WTC11 (cell line): Measurements from ENCODE around the gene MSH3. TPM values are rescaled to one million over a fixed set of nuclear protein-coding genes. Genes with fewer than 3 reads are reported as not detected.

Source experiments
- ATAC-seq: fragments of 200-7000 bp; cut with Tn5 transposase; 2 replicates; pipeline ENCODE4 v1.10.0; 2021; ENCODE audit warnings: mild to moderate bottlenecking, moderate library complexity
- CTCF ChIA-PET: fragments of 300-600 bp; sonication (Branson Sonifier 250); formaldehyde crosslinking; loops from one replicate; lab custom pipeline; 2021; ENCODE audit warnings: antibody characterized with exemption; lab: Charles Lee
- POLR2A ChIA-PET: fragments of 350-600 bp; sonication (Branson Sonifier 250); formaldehyde crosslinking; loops from one replicate; lab custom pipeline; 2021; ENCODE audit warnings: antibody characterized with exemption; lab: Charles Lee
- DNase-seq: peaks from one replicate; pipeline ENCODE4 v3.0.0; 2021; ENCODE audit warnings: low spot score
- H3K27ac Mint-ChIP-seq: 2 replicates; pipeline ENCODE4 v1.8.0; 2021; ENCODE audit warnings: mixed read lengths
- H3K27me3 Mint-ChIP-seq: 2 replicates; pipeline ENCODE4 v1.8.0; 2021; ENCODE audit warnings: low read depth, mild to moderate bottlenecking, moderate library complexity, mixed read lengths
- H3K36me3 Mint-ChIP-seq: 2 replicates; pipeline ENCODE4 v1.8.0; 2021; ENCODE audit warnings: mixed read lengths
- H3K4me1 Mint-ChIP-seq: 2 replicates; pipeline ENCODE4 v1.8.0; 2022; ENCODE audit warnings: mixed read lengths
- H3K4me3 Mint-ChIP-seq: 2 replicates; pipeline ENCODE4 v1.8.0; 2021; ENCODE audit warnings: mild to moderate bottlenecking, moderate library complexity, mixed read lengths
- H3K9me3 Mint-ChIP-seq: 2 replicates; pipeline ENCODE4 v1.8.0; 2021; ENCODE audit warnings: mixed read lengths
- CBFB ChIP-seq: sonication (generic); formaldehyde crosslinking; IDR thresholded peaks from 2 replicates; pipeline ENCODE4 v1.8.1; 2022; ENCODE audit warnings: mild to moderate bottlenecking, low read depth, missing genetic modification reagents
- CREM ChIP-seq: sonication (generic); formaldehyde crosslinking; IDR thresholded peaks from 2 replicates; pipeline ENCODE4 v1.8.1; 2022; ENCODE audit warnings: mild to moderate bottlenecking, missing genetic modification reagents, moderate library complexity
- ELF4 ChIP-seq: sonication (generic); formaldehyde crosslinking; IDR thresholded peaks from 2 replicates; pipeline ENCODE4 v1.8.1; 2022; ENCODE audit warnings: low read depth, mild to moderate bottlenecking, moderate library complexity, missing genetic modification reagents
- FOXJ3 ChIP-seq: sonication (generic); formaldehyde crosslinking; IDR thresholded peaks from 2 replicates; pipeline ENCODE4 v1.9.0; 2021; ENCODE audit warnings: missing genetic modification reagents, mild to moderate bottlenecking, borderline replicate concordance
- FOXP1 ChIP-seq: sonication (generic); formaldehyde crosslinking; IDR thresholded peaks from 2 replicates; pipeline ENCODE4 v1.8.0; 2022; ENCODE audit warnings: missing genetic modification reagents, mild to moderate bottlenecking, moderate library complexity, borderline replicate concordance
- GTF2I ChIP-seq: fragments of 250-450 bp; sonication (Bioruptor Pico); conservative IDR thresholded peaks from 2 replicates; pipeline ENCODE4 v1.4.0; 2021; ENCODE audit warnings: mild to moderate bottlenecking
- MYBL2 ChIP-seq: sonication (generic); formaldehyde crosslinking; IDR thresholded peaks from 2 replicates; pipeline ENCODE4 v1.8.1; 2023; ENCODE audit warnings: mild to moderate bottlenecking, moderate library complexity, missing genetic modification reagents
- ZBTB21 ChIP-seq: sonication (generic); formaldehyde crosslinking; IDR thresholded peaks from 2 replicates; pipeline ENCODE4 v1.8.1; 2023; ENCODE audit warnings: mild to moderate bottlenecking, missing genetic modification reagents, borderline replicate concordance
- ZNF263 ChIP-seq: sonication (generic); formaldehyde crosslinking; IDR thresholded peaks from 2 replicates; pipeline ENCODE4 v1.8.1; 2022; ENCODE audit warnings: low read depth, mild to moderate bottlenecking, moderate library complexity, missing genetic modification reagents
- ZNF423 ChIP-seq: fragments of 250-450 bp; sonication (Bioruptor Pico); IDR thresholded peaks from 2 replicates; pipeline ENCODE4 v2.1.2; 2022; ENCODE audit warnings: mild to moderate bottlenecking, moderate library complexity
- total RNA-seq: library from RNA; stranded (reverse); gene quantifications from 3 replicates; pipeline ENCODE4 v1.2.3, GENCODE V29; 2021
- TF ChIP-seq, protein P1 (sequence below): sonication (generic); formaldehyde crosslinking; IDR thresholded peaks from 2 replicates; pipeline ENCODE4 v1.8.1; 2023; ENCODE audit warnings: mild to moderate bottlenecking, missing genetic modification reagents
- TF ChIP-seq, protein P2 (sequence below): sonication (generic); formaldehyde crosslinking; IDR thresholded peaks from 2 replicates; pipeline ENCODE4 v1.8.1; 2022; ENCODE audit warnings: missing genetic modification reagents, borderline replicate concordance
- TF ChIP-seq, protein P3 (sequence below): sonication (generic); formaldehyde crosslinking; IDR thresholded peaks from 2 replicates; pipeline ENCODE4 v1.8.0; 2022; ENCODE audit warnings: mild to moderate bottlenecking, missing genetic modification reagents
- TF ChIP-seq, protein P4 (sequence below): sonication (generic); formaldehyde crosslinking; IDR thresholded peaks from 2 replicates; pipeline ENCODE4 v1.8.1; 2022; ENCODE audit warnings: mild to moderate bottlenecking, missing genetic modification reagents, moderate library complexity, borderline replicate concordance
- TF ChIP-seq, protein P5 (sequence below): sonication (generic); formaldehyde crosslinking; IDR thresholded peaks from 2 replicates; pipeline ENCODE4 v1.8.0; 2022; ENCODE audit warnings: missing genetic modification reagents
- TF ChIP-seq, protein P6 (sequence below): sonication (generic); formaldehyde crosslinking; IDR thresholded peaks from 2 replicates; pipeline ENCODE4 v1.8.1; 2023; ENCODE audit warnings: mild to moderate bottlenecking, missing genetic modification reagents
- TF ChIP-seq, protein P7 (sequence below): sonication (generic); formaldehyde crosslinking; IDR thresholded peaks from 2 replicates; pipeline ENCODE4 v1.8.0; 2023; ENCODE audit warnings: missing genetic modification reagents

Gene MSH3
- total RNA-seq, 1 experiment from 2014 or later = 14.6 TPM

DNA sequence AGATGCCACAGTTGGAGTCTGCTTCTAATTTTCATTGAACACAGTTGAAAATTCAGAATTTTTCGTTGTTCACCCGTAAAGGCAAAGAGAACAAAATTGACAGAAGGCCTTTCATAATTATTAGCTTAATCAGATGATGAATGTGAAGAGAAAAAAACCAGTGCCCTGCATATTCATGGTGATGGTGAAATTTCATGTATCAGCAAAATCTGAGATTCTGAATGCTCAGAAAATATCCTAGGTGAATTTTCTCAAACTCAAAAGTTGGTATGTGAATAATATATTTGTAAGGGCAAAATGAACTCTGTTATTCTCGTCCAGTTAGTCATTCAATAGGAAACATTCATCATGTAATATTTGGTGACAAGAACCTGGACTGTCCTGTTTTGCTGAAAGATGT is 136.2 kb downstream of the MSH3 start:
- TF ChIP-seq, protein P1, sequence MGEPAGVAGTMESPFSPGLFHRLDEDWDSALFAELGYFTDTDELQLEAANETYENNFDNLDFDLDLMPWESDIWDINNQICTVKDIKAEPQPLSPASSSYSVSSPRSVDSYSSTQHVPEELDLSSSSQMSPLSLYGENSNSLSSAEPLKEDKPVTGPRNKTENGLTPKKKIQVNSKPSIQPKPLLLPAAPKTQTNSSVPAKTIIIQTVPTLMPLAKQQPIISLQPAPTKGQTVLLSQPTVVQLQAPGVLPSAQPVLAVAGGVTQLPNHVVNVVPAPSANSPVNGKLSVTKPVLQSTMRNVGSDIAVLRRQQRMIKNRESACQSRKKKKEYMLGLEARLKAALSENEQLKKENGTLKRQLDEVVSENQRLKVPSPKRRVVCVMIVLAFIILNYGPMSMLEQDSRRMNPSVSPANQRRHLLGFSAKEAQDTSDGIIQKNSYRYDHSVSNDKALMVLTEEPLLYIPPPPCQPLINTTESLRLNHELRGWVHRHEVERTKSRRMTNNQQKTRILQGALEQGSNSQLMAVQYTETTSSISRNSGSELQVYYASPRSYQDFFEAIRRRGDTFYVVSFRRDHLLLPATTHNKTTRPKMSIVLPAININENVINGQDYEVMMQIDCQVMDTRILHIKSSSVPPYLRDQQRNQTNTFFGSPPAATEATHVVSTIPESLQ (CRISPR knock-in tag) = no peak
- TF ChIP-seq CBFB (CRISPR knock-in tag) (no peak), FOXJ3 (CRISPR knock-in tag) (no peak), ZBTB21 (CRISPR knock-in tag) (no peak), MYBL2 (no peak), ZNF423 (CRISPR knock-in tag) (no peak), GTF2I (CRISPR knock-in tag) (no peak), ZNF263 (CRISPR knock-in tag) (no peak), ELF4 (CRISPR knock-in tag) (no peak), CREM (no peak), FOXP1 (CRISPR knock-in tag) (no peak)
- TF ChIP-seq, protein P2, sequence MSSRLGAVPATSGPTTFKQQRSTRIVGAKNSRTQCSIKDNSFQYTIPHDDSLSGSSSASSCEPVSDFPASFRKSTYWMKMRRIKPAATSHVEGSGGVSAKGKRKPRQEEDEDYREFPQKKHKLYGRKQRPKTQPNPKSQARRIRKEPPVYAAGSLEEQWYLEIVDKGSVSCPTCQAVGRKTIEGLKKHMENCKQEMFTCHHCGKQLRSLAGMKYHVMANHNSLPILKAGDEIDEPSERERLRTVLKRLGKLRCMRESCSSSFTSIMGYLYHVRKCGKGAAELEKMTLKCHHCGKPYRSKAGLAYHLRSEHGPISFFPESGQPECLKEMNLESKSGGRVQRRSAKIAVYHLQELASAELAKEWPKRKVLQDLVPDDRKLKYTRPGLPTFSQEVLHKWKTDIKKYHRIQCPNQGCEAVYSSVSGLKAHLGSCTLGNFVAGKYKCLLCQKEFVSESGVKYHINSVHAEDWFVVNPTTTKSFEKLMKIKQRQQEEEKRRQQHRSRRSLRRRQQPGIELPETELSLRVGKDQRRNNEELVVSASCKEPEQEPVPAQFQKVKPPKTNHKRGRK (CRISPR knock-in tag) = no peak
- TF ChIP-seq, protein P3, sequence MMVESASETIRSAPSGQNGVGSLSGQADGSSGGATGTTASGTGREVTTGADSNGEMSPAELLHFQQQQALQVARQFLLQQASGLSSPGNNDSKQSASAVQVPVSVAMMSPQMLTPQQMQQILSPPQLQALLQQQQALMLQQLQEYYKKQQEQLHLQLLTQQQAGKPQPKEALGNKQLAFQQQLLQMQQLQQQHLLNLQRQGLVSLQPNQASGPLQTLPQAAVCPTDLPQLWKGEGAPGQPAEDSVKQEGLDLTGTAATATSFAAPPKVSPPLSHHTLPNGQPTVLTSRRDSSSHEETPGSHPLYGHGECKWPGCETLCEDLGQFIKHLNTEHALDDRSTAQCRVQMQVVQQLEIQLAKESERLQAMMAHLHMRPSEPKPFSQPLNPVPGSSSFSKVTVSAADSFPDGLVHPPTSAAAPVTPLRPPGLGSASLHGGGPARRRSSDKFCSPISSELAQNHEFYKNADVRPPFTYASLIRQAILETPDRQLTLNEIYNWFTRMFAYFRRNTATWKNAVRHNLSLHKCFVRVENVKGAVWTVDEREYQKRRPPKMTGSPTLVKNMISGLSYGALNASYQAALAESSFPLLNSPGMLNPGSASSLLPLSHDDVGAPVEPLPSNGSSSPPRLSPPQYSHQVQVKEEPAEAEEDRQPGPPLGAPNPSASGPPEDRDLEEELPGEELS (CRISPR knock-in tag) = no peak
- TF ChIP-seq, protein P4, sequence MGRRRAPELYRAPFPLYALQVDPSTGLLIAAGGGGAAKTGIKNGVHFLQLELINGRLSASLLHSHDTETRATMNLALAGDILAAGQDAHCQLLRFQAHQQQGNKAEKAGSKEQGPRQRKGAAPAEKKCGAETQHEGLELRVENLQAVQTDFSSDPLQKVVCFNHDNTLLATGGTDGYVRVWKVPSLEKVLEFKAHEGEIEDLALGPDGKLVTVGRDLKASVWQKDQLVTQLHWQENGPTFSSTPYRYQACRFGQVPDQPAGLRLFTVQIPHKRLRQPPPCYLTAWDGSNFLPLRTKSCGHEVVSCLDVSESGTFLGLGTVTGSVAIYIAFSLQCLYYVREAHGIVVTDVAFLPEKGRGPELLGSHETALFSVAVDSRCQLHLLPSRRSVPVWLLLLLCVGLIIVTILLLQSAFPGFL = no peak
- TF ChIP-seq, protein P5, sequence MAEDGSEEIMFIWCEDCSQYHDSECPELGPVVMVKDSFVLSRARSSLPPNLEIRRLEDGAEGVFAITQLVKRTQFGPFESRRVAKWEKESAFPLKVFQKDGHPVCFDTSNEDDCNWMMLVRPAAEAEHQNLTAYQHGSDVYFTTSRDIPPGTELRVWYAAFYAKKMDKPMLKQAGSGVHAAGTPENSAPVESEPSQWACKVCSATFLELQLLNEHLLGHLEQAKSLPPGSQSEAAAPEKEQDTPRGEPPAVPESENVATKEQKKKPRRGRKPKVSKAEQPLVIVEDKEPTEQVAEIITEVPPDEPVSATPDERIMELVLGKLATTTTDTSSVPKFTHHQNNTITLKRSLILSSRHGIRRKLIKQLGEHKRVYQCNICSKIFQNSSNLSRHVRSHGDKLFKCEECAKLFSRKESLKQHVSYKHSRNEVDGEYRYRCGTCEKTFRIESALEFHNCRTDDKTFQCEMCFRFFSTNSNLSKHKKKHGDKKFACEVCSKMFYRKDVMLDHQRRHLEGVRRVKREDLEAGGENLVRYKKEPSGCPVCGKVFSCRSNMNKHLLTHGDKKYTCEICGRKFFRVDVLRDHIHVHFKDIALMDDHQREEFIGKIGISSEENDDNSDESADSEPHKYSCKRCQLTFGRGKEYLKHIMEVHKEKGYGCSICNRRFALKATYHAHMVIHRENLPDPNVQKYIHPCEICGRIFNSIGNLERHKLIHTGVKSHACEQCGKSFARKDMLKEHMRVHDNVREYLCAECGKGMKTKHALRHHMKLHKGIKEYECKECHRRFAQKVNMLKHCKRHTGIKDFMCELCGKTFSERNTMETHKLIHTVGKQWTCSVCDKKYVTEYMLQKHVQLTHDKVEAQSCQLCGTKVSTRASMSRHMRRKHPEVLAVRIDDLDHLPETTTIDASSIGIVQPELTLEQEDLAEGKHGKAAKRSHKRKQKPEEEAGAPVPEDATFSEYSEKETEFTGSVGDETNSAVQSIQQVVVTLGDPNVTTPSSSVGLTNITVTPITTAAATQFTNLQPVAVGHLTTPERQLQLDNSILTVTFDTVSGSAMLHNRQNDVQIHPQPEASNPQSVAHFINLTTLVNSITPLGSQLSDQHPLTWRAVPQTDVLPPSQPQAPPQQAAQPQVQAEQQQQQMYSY = no peak
- TF ChIP-seq, protein P6, sequence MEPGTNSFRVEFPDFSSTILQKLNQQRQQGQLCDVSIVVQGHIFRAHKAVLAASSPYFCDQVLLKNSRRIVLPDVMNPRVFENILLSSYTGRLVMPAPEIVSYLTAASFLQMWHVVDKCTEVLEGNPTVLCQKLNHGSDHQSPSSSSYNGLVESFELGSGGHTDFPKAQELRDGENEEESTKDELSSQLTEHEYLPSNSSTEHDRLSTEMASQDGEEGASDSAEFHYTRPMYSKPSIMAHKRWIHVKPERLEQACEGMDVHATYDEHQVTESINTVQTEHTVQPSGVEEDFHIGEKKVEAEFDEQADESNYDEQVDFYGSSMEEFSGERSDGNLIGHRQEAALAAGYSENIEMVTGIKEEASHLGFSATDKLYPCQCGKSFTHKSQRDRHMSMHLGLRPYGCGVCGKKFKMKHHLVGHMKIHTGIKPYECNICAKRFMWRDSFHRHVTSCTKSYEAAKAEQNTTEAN (CRISPR knock-in tag) = no peak
- TF ChIP-seq, protein P7, sequence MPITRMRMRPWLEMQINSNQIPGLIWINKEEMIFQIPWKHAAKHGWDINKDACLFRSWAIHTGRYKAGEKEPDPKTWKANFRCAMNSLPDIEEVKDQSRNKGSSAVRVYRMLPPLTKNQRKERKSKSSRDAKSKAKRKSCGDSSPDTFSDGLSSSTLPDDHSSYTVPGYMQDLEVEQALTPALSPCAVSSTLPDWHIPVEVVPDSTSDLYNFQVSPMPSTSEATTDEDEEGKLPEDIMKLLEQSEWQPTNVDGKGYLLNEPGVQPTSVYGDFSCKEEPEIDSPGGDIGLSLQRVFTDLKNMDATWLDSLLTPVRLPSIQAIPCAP (CRISPR knock-in tag) = no peak
- TF ChIP-seq, all 79 proteins: peak for 0
- ChIA-PET POLR2A (no interaction called here), CTCF (no interaction called here)
- ATAC-seq = no peak
- no peak overlapping the region for H3K4me3 Mint-ChIP-seq
- no peaks in the 10 kb centered on the region for H3K4me1 Mint-ChIP-seq
- H3K27ac Mint-ChIP-seq = no peak overlapping the region
- no peaks in the 10 kb centered on the region for H3K36me3 Mint-ChIP-seq
- H3K9me3 Mint-ChIP-seq = no peaks in the 10 kb centered on the region
- no peak for DNase-seq
- no peaks in the 10 kb centered on the region for H3K27me3 Mint-ChIP-seq
